Left renal cortex interstitium (tissue), 4 donors: ENCODE measurements around the gene EXOC6B. TPM values are rescaled to one million over a fixed set of nuclear protein-coding genes. Genes with fewer than 3 reads are reported as not detected.
"Not testable (repeated sequence)": the region's sequence is repeated elsewhere in the genome, so short reads cannot be mapped to it uniquely, and the experiment has no call there.

Experiments used
- DNase-seq, 4 donors: peaks; one replicate each; pipeline ENCODE4 v3.0.0-alpha.2; 2013; ENCODE audit warnings: low read depth in 4 of 4, low spot score in 2 of 4, missing footprints in 1 of 4
- polyA plus RNA-seq, 4 donors: library from polyadenylated mRNA; unstranded; fragments of 120-200 nt; gene quantifications; one replicate each; pipeline ENCODE4 v1.2.1, GENCODE V29; 2013; ENCODE audit not compliant: insufficient read length in 4 of 4

Gene EXOC6B
- polyA plus RNA-seq, 4 donors = 20.7 to 23.6 (median 22.1) TPM

GRCh38 chr2:72562451-72563153 lies 263.2 kb downstream of the EXOC6B start:
- DNase-seq = no peak

- no peak for DNase-seq
Observed at GRCh38 chr2:72561621-72562318, 264.1 kb downstream of the EXOC6B start.

GRCh38 chr2:72555943-72556342 lies 269.9 kb downstream of the EXOC6B start:
- DNase-seq = no peak

GRCh38 chr2:72555363-72555762 lies 270.5 kb downstream of the EXOC6B start:
- not testable (repeated sequence) for DNase-seq

- not testable (repeated sequence) for DNase-seq
Observed at GRCh38 chr2:72554910-72555309, 270.9 kb downstream of the EXOC6B start.

- DNase-seq = no peak
Observed at GRCh38 chr2:72554381-72554780, 271.5 kb downstream of the EXOC6B start.

GRCh38 chr2:72548081-72548764 lies 277.6 kb downstream of the EXOC6B start:
- no peak for DNase-seq

GRCh38 chr2:72545790-72546189 lies 280.0 kb downstream of the EXOC6B start:
- DNase-seq = no peak

GRCh38 chr2:72544554-72544953 lies 281.3 kb downstream of the EXOC6B start:
- DNase-seq = no peak

- DNase-seq = no peak
Observed at GRCh38 chr2:72543497-72544216, 282.2 kb downstream of the EXOC6B start.

- no peak for DNase-seq
Observed at GRCh38 chr2:72539071-72539552, 286.7 kb downstream of the EXOC6B start.

GRCh38 chr2:72538486-72538885 lies 287.3 kb downstream of the EXOC6B start:
- DNase-seq = no peak

- DNase-seq = not testable (repeated sequence)
Observed at GRCh38 chr2:72535586-72535985, 290.2 kb downstream of the EXOC6B start.

GRCh38 chr2:72533765-72534164 lies 292.1 kb downstream of the EXOC6B start:
- no peak for DNase-seq

GRCh38 chr2:72527424-72527823 lies 298.4 kb downstream of the EXOC6B start:
- no peak for DNase-seq

- DNase-seq = no peak
Observed at GRCh38 chr2:72526623-72527022, 299.2 kb downstream of the EXOC6B start.

GRCh38 chr2:72524071-72524470 lies 301.8 kb downstream of the EXOC6B start:
- no peak for DNase-seq

GRCh38 chr2:72515696-72516095 lies 310.1 kb downstream of the EXOC6B start:
- no peak for DNase-seq

GRCh38 chr2:72513011-72513410 lies 312.8 kb downstream of the EXOC6B start:
- no peak for DNase-seq

GRCh38 chr2:72512376-72512775 lies 313.5 kb downstream of the EXOC6B start:
- no peak for DNase-seq

GRCh38 chr2:72511906-72512305 lies 313.9 kb downstream of the EXOC6B start:
- no peak for DNase-seq
